GM18951 (cell line): ENCODE data around the gene ARMC12.

ENCODE experiments used
- POLR2A ChIP-seq: IDR thresholded peaks from 4 replicates; pipeline ENCODE4 v1.6.1; 2011; ENCODE audit warnings: mild to moderate bottlenecking; ENCODE audit not compliant: insufficient read length, insufficient read depth; ENCODE audit errors: extremely low read depth
- in situ Hi-C: fragments of 300-500 bp; cut with MboI; formaldehyde crosslinking; loops from one replicate; pipeline ENCODE4 v1.12.0; 2022; ENCODE audit warnings: low sequenced_read_pairs, mixed read lengths, inconsistent platforms; ENCODE audit not compliant: unreplicated experiment

The ARMC12 gene

GRCh38 chr6:35708585-35708984, 28.2 kb upstream of the ARMC12 start:
- TF ChIP-seq POLR2A, result no peak
- in situ Hi-C loops, result no loop called here

GRCh38 chr6:35710241-35710847, 26.5 kb upstream of the ARMC12 start:
- in situ Hi-C loops, result no loop called here
- TF ChIP-seq POLR2A, result no peak

GRCh38 chr6:35711731-35712130, 25.1 kb upstream of the ARMC12 start:
- TF ChIP-seq POLR2A, result no peak
- in situ Hi-C loops, result no loop called here

- in situ Hi-C loops, result no loop called here
- TF ChIP-seq POLR2A, result no peak
These were observed 23.6 kb upstream of the ARMC12 start for GRCh38 chr6:35713006-35713767.

GRCh38 chr6:35716798-35717197, 20.0 kb upstream of the ARMC12 start:
- in situ Hi-C loops, result no loop called here
- TF ChIP-seq POLR2A, result no peak

GRCh38 chr6:35717449-35718374, 19.1 kb upstream of the ARMC12 start:
- TF ChIP-seq POLR2A, result no peak
- in situ Hi-C loops, result no loop called here

- in situ Hi-C loops, result no loop called here
These were observed 18.5 kb upstream of the ARMC12 start for GRCh38 chr6:35718375-35718736.

GRCh38 chr6:35718911-35719381, 17.9 kb upstream of the ARMC12 start:
- in situ Hi-C loops, result no loop called here
- TF ChIP-seq POLR2A, result no peak

More at GRCh38 chr6:35718375-35718736, 18.5 kb upstream of the ARMC12 start:
- no peak for TF ChIP-seq POLR2A

GRCh38 chr6:35719404-35719829, 17.4 kb upstream of the ARMC12 start:
- TF ChIP-seq POLR2A, result no peak
- in situ Hi-C loops, result no loop called here

- no peak for TF ChIP-seq POLR2A
- in situ Hi-C loops, result no loop called here
These were observed 16.8 kb upstream of the ARMC12 start for GRCh38 chr6:35719830-35720733.

- in situ Hi-C loops, result no loop called here
These were observed 14.6 kb upstream of the ARMC12 start for GRCh38 chr6:35722121-35722761.

GRCh38 chr6:35723587-35723986, 13.2 kb upstream of the ARMC12 start:
- in situ Hi-C loops, result no loop called here
- no peak for TF ChIP-seq POLR2A

More at GRCh38 chr6:35722121-35722761, 14.6 kb upstream of the ARMC12 start:
- TF ChIP-seq POLR2A, result no peak
